HepG2 (cell line): ENCODE measurements around the gene DIS3L2. TPM values are rescaled to one million over a fixed set of nuclear protein-coding genes. Genes with fewer than 3 reads are reported as not detected.

Source experiments
- IRF2 ChIP-seq: IDR thresholded peaks from 2 replicates; pipeline ENCODE4 v1.6.1; 2018; ENCODE audit warnings: missing genetic modification reagents, missing compliant biosample characterization
- KDM2A ChIP-seq: sonication (generic); formaldehyde crosslinking; IDR thresholded peaks from 2 replicates; pipeline ENCODE4 v1.4.0; 2020; ENCODE audit warnings: low read depth, missing genetic modification reagents, borderline replicate concordance
- KLF15 ChIP-seq: sonication (generic); formaldehyde crosslinking; IDR thresholded peaks from 2 replicates; pipeline ENCODE4 v1.8.1; 2023; ENCODE audit warnings: borderline replicate concordance, mild to moderate bottlenecking, inconsistent platforms, missing genetic modification reagents, mixed read lengths
- KLF16 ChIP-seq, 2 experiments: sonication (generic) in 1 of 2; formaldehyde crosslinking in 1 of 2; IDR thresholded peaks; 2 replicates each; pipeline versions ENCODE4 v1.6.1 to v1.8.0; 2016 to 2023; ENCODE audit warnings: missing genetic modification reagents in 2 of 2, missing compliant biosample characterization in 1 of 2
- MIER3 ChIP-seq: IDR thresholded peaks from 2 replicates; pipeline ENCODE4 v1.6.1; 2016; ENCODE audit warnings: missing compliant biosample characterization, borderline replicate concordance
- MZF1 ChIP-seq: sonication (generic); formaldehyde crosslinking; IDR thresholded peaks from 2 replicates; pipeline ENCODE4 v1.8.1; 2023; ENCODE audit warnings: mild to moderate bottlenecking, missing genetic modification reagents, borderline replicate concordance
- RAD21 ChIP-seq: fragments of 450-650 bp; formaldehyde crosslinking; IDR thresholded peaks from 2 replicates; pipeline ENCODE4 v1.5.0; 2020; ENCODE audit warnings: mild to moderate bottlenecking
- RFXAP ChIP-seq: sonication (generic); formaldehyde crosslinking; IDR thresholded peaks from 2 replicates; pipeline ENCODE4 v1.4.0; 2020; ENCODE audit warnings: missing genetic modification reagents, borderline replicate concordance
- RXRB ChIP-seq: IDR thresholded peaks from 2 replicates; pipeline ENCODE4 v1.6.1; 2016; ENCODE audit warnings: borderline replicate concordance, missing genetic modification reagents, missing compliant biosample characterization
- SAP130 ChIP-seq: IDR thresholded peaks from 2 replicates; pipeline ENCODE4 v1.6.1; 2016; ENCODE audit warnings: low read depth
- STAG1 ChIP-seq: sonication (generic); formaldehyde crosslinking; IDR thresholded peaks from 2 replicates; pipeline ENCODE4 v1.4.0; 2020; ENCODE audit warnings: missing genetic modification reagents
- SUZ12 ChIP-seq: fragments of 150-350 bp; IDR thresholded peaks from 2 replicates; pipeline ENCODE4 v1.6.1; 2014; ENCODE audit warnings: low read depth, low read length
- THRA ChIP-seq: sonication (generic); formaldehyde crosslinking; IDR thresholded peaks from 2 replicates; pipeline ENCODE4 v1.4.0; 2020; ENCODE audit warnings: missing genetic modification reagents, borderline replicate concordance
- ZBTB33 ChIP-seq: sonication (generic); formaldehyde crosslinking; IDR thresholded peaks from 2 replicates; pipeline ENCODE4 v1.4.0; 2020; ENCODE audit warnings: missing genetic modification reagents
- ZFP41 ChIP-seq: sonication (generic); formaldehyde crosslinking; IDR thresholded peaks from 2 replicates; pipeline ENCODE4 v1.4.0; 2020; ENCODE audit warnings: mild to moderate bottlenecking, missing genetic modification reagents, borderline replicate concordance
- ZNF251 ChIP-seq: sonication (generic); formaldehyde crosslinking; IDR thresholded peaks from 2 replicates; pipeline ENCODE4 v1.9.0; 2021; ENCODE audit warnings: mild to moderate bottlenecking, missing genetic modification reagents
- ZNF329 ChIP-seq: sonication (generic); formaldehyde crosslinking; IDR thresholded peaks from 2 replicates; pipeline ENCODE4 v1.9.0; 2021; ENCODE audit warnings: low read depth, mild to moderate bottlenecking, missing genetic modification reagents
- ZNF816 ChIP-seq: sonication (generic); formaldehyde crosslinking; IDR thresholded peaks from 2 replicates; pipeline ENCODE4 v1.8.0; 2022; ENCODE audit warnings: missing genetic modification reagents, mild to moderate bottlenecking, borderline replicate concordance
- ZSCAN9 ChIP-seq: IDR thresholded peaks from 2 replicates; pipeline ENCODE4 v1.6.1; 2016; ENCODE audit warnings: borderline replicate concordance
- polyA plus RNA-seq, 8 experiments: library from polyadenylated mRNA; depleted of rRNA in 3 of 8; stranded (reverse) in 7 of 8; unstranded in 1 of 8; fragments of >200 nt; fragmentation: Illumina TruSeq in 4 of 8; extraction: Trizol in 4 of 8; gene quantifications; 2 replicates each; pipeline versions ENCODE4 v1.2.1 to v1.2.3, GENCODE V29; 2011 to 2016; ENCODE audit warnings: low read depth in 4 of 8, missing spikeins in 1 of 8, mixed read lengths in 1 of 8; ENCODE audit not compliant: insufficient read depth in 1 of 8
- total RNA-seq, 5 experiments: library from RNA; depleted of rRNA; stranded (reverse); fragments of >200 nt; fragmentation: Illumina TruSeq; extraction: Trizol; gene quantifications; 2 replicates each; pipeline ENCODE4 v1.2.3, GENCODE V29; 2016; ENCODE audit warnings: low read depth in 1 of 5
- TF ChIP-seq, protein P1 (sequence below): sonication (generic); formaldehyde crosslinking; IDR thresholded peaks from 2 replicates; pipeline ENCODE4 v1.5.0; 2020; ENCODE audit warnings: missing genetic modification reagents
- TF ChIP-seq, protein P2 (sequence below): sonication (generic); formaldehyde crosslinking; IDR thresholded peaks from 2 replicates; pipeline ENCODE4 v1.4.0; 2020; ENCODE audit warnings: mild to moderate bottlenecking, missing genetic modification reagents

Gene DIS3L2
- total and polyA plus RNA-seq, 2 of the 13 experiments (the other 11 are each of a cell fraction or from before 2014, with no cell fraction given): 7.0 to 23.9 TPM

DNA sequence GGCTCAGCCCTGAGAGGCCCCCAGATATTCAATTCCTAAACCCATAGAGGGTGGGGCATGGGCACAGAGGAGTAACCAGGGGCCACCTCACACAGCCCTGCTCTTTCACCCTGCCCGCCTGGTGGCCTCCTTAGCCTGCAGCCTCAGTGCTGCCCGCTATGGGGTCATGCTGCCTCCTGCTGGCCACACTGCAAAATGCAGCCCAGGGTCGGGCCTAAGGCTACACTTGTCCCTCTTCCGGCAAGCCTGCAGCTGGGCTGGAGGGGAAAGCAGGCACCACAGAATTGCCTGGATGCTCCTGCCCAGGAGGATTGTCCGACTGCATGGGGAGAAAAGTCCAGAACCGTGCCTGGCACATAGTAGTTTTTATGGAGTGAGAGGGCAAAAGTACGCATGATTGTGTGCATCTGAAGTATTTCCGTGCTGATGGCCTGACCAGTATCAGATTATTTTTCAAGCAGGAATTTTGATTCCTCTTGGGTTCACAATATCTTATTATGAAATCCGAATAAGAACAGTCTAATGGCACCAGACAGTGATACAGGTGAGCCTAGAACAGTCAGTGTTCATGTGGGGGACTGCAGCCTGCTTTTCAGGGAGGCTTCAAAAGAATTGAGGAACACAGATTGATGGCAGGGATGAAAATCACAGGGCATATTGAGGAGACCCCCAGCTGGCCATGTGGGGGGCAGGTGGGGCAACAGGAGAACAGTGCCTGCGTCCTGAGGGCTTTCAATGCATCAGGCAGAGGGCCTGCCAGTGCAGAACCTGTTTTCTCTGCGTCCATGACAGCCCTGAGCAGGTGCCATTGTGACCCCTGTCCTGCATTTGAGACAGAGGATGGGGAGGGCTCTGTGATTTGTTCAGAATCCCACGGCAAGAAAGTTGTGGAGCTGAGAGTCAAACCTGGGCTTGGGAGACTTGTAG is 365.9 kb downstream of the DIS3L2 start (continued):
- TF ChIP-seq ZNF251 (CRISPR knock-in tag): no peak
- 0 out of 2 replicates have a peak, but pooled peaks have one; percentile 19 for TF ChIP-seq IRF2 (CRISPR knock-in tag)
- TF ChIP-seq KDM2A (CRISPR knock-in tag): peak; percentile 61; the same call in 1 of the 2 replicates
- no peak for TF ChIP-seq MZF1 (CRISPR knock-in tag)
- TF ChIP-seq KLF15 (CRISPR knock-in tag): no peak
- peak; percentile 97 for TF ChIP-seq RAD21 (CRISPR knock-in tag)
- TF ChIP-seq ZFP41 (CRISPR knock-in tag): no peak
- TF ChIP-seq, protein P1, sequence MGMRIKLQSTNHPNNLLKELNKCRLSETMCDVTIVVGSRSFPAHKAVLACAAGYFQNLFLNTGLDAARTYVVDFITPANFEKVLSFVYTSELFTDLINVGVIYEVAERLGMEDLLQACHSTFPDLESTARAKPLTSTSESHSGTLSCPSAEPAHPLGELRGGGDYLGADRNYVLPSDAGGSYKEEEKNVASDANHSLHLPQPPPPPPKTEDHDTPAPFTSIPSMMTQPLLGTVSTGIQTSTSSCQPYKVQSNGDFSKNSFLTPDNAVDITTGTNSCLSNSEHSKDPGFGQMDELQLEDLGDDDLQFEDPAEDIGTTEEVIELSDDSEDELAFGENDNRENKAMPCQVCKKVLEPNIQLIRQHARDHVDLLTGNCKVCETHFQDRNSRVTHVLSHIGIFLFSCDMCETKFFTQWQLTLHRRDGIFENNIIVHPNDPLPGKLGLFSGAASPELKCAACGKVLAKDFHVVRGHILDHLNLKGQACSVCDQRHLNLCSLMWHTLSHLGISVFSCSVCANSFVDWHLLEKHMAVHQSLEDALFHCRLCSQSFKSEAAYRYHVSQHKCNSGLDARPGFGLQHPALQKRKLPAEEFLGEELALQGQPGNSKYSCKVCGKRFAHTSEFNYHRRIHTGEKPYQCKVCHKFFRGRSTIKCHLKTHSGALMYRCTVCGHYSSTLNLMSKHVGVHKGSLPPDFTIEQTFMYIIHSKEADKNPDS (CRISPR knock-in tag): no peak
- TF ChIP-seq THRA: 0 out of 2 replicates have a peak, but pooled peaks have one; percentile 22
- no peak for TF ChIP-seq RFXAP
- TF ChIP-seq ZNF816 (CRISPR knock-in tag): no peak
- no peak for TF ChIP-seq ZNF329 (CRISPR knock-in tag)
- peak; percentile 16; the same call in 1 of the 2 replicates for TF ChIP-seq RXRB (CRISPR knock-in tag)
- 0 out of 4 replicates have a peak, but pooled peaks of 1 of the 2 experiments have one; percentile 35 for TF ChIP-seq KLF16 (CRISPR knock-in tag; IDR thresholded peaks at IDR 0.05)
- no peak for TF ChIP-seq SUZ12
- TF ChIP-seq MIER3 (CRISPR knock-in tag): 0 out of 2 replicates have a peak, but pooled peaks have one; percentile 50
- TF ChIP-seq STAG1 (CRISPR knock-in tag): peak; percentile 87
- no peak for TF ChIP-seq SAP130 (CRISPR knock-in tag)
- TF ChIP-seq ZSCAN9 (CRISPR knock-in tag): 0 out of 2 replicates have a peak, but pooled peaks have one; percentile 47
- TF ChIP-seq ZBTB33 (CRISPR knock-in tag): peak; percentile 65; the same call in 1 of the 2 replicates
- TF ChIP-seq, protein P2, sequence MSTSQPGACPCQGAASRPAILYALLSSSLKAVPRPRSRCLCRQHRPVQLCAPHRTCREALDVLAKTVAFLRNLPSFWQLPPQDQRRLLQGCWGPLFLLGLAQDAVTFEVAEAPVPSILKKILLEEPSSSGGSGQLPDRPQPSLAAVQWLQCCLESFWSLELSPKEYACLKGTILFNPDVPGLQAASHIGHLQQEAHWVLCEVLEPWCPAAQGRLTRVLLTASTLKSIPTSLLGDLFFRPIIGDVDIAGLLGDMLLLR: no peak
